Left ventricle myocardium inferior (tissue), 1 donor: ENCODE measurements around the gene DAB1. TPM values are rescaled to one million over a fixed set of nuclear protein-coding genes. Genes with fewer than 3 reads are reported as not detected.

Experiments
- DNase-seq: peaks from one replicate; pipeline ENCODE4 v3.0.0-alpha.2; 2020
- H3K27ac ChIP-seq: fragments of 200-600 bp; replicated peaks from 2 replicates; pipeline ENCODE4 v1.8.0; 2021
- H3K27me3 ChIP-seq: fragments of 200-600 bp; 2 replicates; pipeline ENCODE4 v1.8.0; 2021; ENCODE audit warnings: low read depth
- H3K36me3 ChIP-seq: fragments of 200-600 bp; 2 replicates; pipeline ENCODE4 v1.8.0; 2021
- H3K4me1 ChIP-seq: fragments of 200-600 bp; 2 replicates; pipeline ENCODE4 v1.8.0; 2021
- H3K4me3 ChIP-seq: fragments of 200-600 bp; 2 replicates; pipeline ENCODE4 v1.8.0; 2021; ENCODE audit warnings: mild to moderate bottlenecking, moderate library complexity
- H3K9me3 ChIP-seq: fragments of 200-600 bp; replicated peaks from 2 replicates; pipeline ENCODE4 v1.8.0; 2021
- CTCF ChIP-seq: fragments of 200-600 bp; IDR thresholded peaks from 2 replicates; pipeline ENCODE4 v1.8.0; 2021; ENCODE audit warnings: antibody characterized with exemption, mild to moderate bottlenecking, borderline replicate concordance
- intact Hi-C: fragments of 100-400 bp; cut with micrococcal nuclease; formaldehyde crosslinking; loops from one replicate; pipeline ENCODE4 v1.11.0; 2022
- total RNA-seq: library from RNA; stranded (reverse); fragmentation: NEBNext Ultra II Directional; extraction: Animal tissue kit (Norgen Biotek cat#: 25700); gene quantifications from one replicate; pipeline ENCODE4 v1.2.1, GENCODE V29; 2021
- donor health status: DM: no; HTN: yes; CAD: no; lungs with severe emphysema.

DAB1 gene
- total RNA-seq, 1 donor from 2014 or later: 0.77 TPM

GRCh38 chr1:57163789-57164188 is 260.1 kb downstream of the DAB1 start:
- H3K27ac ChIP-seq: no peak overlapping the region
- TF ChIP-seq CTCF: no peak
- no peaks in the 10 kb centered on the region for H3K27me3 ChIP-seq
- intact Hi-C loops: no loop called here
- peaks cover 6% of the 10 kb centered on the region for H3K4me1 ChIP-seq
- no peaks in the 10 kb centered on the region for H3K36me3 ChIP-seq
- H3K9me3 ChIP-seq: no peaks in the 10 kb centered on the region
- DNase-seq: no peak
- H3K4me3 ChIP-seq: no peak overlapping the region

GRCh38 chr1:57163325-57163724 is 260.5 kb downstream of the DAB1 start:
- H3K4me3 ChIP-seq: no peak overlapping the region
- no peaks in the 10 kb centered on the region for H3K27me3 ChIP-seq
- no peak overlapping the region for H3K27ac ChIP-seq
- TF ChIP-seq CTCF: no peak
- H3K36me3 ChIP-seq: no peaks in the 10 kb centered on the region
- no peaks in the 10 kb centered on the region for H3K9me3 ChIP-seq
- intact Hi-C loops: no loop called here
- DNase-seq: no peak
- H3K4me1 ChIP-seq: peaks cover 6% of the 10 kb centered on the region

- DNase-seq: peak; percentile 44
- Histone ChIP-seq H3K36me3 (no peaks in the 10 kb centered on the region), H3K27ac (no peak overlapping the region), H3K9me3 (no peaks in the 10 kb centered on the region), H3K4me1 (peaks cover 6% of the 10 kb centered on the region), H3K27me3 (no peaks in the 10 kb centered on the region), H3K4me3 (no peak overlapping the region)
- no peak for TF ChIP-seq CTCF
- intact Hi-C loops: no loop called here
Observed at GRCh38 chr1:57162607-57163261, 261.1 kb downstream of the DAB1 start.

- no peak overlapping the region for H3K4me3 ChIP-seq
- no peaks in the 10 kb centered on the region for H3K27me3 ChIP-seq
- H3K27ac ChIP-seq: no peak overlapping the region
- intact Hi-C loops: no loop called here
- no peak for DNase-seq
- H3K36me3 ChIP-seq: no peaks in the 10 kb centered on the region
- no peaks in the 10 kb centered on the region for H3K9me3 ChIP-seq
- H3K4me1 ChIP-seq: peaks cover 6% of the 10 kb centered on the region
- TF ChIP-seq CTCF: no peak
Observed at GRCh38 chr1:57160594-57160993, 263.3 kb downstream of the DAB1 start.

GRCh38 chr1:57158604-57158998 is 265.3 kb downstream of the DAB1 start:
- no peaks in the 10 kb centered on the region for H3K27me3 ChIP-seq

More at GRCh38 chr1:57158604-57158998, 265.3 kb downstream of the DAB1 start:
- TF ChIP-seq CTCF: no peak
- intact Hi-C loops: no loop called here
- H3K27ac ChIP-seq: no peak overlapping the region
- no peaks in the 10 kb centered on the region for H3K9me3 ChIP-seq
- no peaks in the 10 kb centered on the region for H3K36me3 ChIP-seq
- no peak for DNase-seq
- H3K4me1 ChIP-seq: peaks cover 6% of the 10 kb centered on the region
- H3K4me3 ChIP-seq: no peak overlapping the region
